Liver (tissue), 3 donors: ENCODE results near the gene PLD6.

Experiments
- ATF3 ChIP-seq: IDR thresholded peaks from 2 replicates; pipeline ENCODE4 v1.6.1; 2016; ENCODE audit warnings: antibody characterized with exemption
- CTCF ChIP-seq: fragments of 150-350 bp; IDR thresholded peaks from 2 replicates; pipeline ENCODE4 v1.5.1; 2017; ENCODE audit warnings: improper control_type of control experiment, low read depth, low read length; ENCODE audit not compliant: missing input control
- GABPA ChIP-seq, 2 donors: IDR thresholded peaks in 1 of 2; conservative IDR thresholded peaks in 1 of 2; 2 replicates each; pipeline ENCODE4 v1.6.1; 2016; ENCODE audit warnings: antibody characterized with exemption in 2 of 2, mild to moderate bottlenecking in 1 of 2, moderate library complexity in 1 of 2
- RAD21 ChIP-seq, 2 donors: IDR thresholded peaks; 2 replicates each; pipeline ENCODE4 v1.6.1; 2016; ENCODE audit warnings: antibody characterized with exemption in 2 of 2, mild to moderate bottlenecking in 2 of 2
- REST ChIP-seq: IDR thresholded peaks from 2 replicates; pipeline ENCODE4 v1.6.1; 2016; ENCODE audit warnings: antibody characterized with exemption, mild to moderate bottlenecking
- RXRA ChIP-seq, 2 donors: IDR thresholded peaks; 2 replicates each; pipeline ENCODE4 v1.6.1; 2017 to 2018; ENCODE audit warnings: antibody characterized with exemption in 2 of 2, mild to moderate bottlenecking in 1 of 2
- TAF1 ChIP-seq: conservative IDR thresholded peaks from 2 replicates; pipeline ENCODE4 v1.6.1; 2016; ENCODE audit warnings: antibody characterized with exemption, mild to moderate bottlenecking
- YY1 ChIP-seq: IDR thresholded peaks from 2 replicates; pipeline ENCODE4 v1.6.1; 2016; ENCODE audit warnings: antibody characterized with exemption, mild to moderate bottlenecking
- donor health status: healthy.
- donor health status: healthy.

GRCh38 chr17:17171186-17171585 lies 34.9 kb downstream of the PLD6 start:
- TF ChIP-seq RAD21 (IDR thresholded peaks at IDR 0.05) (no peak), CTCF (no peak), GABPA (IDR thresholded peaks at IDR 0.05 in 1 of 2, conservative IDR thresholded peaks at IDR 0.05 in 1 of 2) (no peak), YY1 (no peak), ATF3 (no peak), RXRA (IDR thresholded peaks at IDR 0.05) (no peak), REST (no peak), TAF1 (no peak)
